GM21390 (cell line): Measurements from ENCODE around the gene UVSSA.

ENCODE experiments used
- ATAC-seq: cut with Tn5 transposase; IDR thresholded peaks from one replicate; pipeline ENCODE4 v1.9.1; 2021; ENCODE audit not compliant: unreplicated experiment

Gene UVSSA

DNA sequence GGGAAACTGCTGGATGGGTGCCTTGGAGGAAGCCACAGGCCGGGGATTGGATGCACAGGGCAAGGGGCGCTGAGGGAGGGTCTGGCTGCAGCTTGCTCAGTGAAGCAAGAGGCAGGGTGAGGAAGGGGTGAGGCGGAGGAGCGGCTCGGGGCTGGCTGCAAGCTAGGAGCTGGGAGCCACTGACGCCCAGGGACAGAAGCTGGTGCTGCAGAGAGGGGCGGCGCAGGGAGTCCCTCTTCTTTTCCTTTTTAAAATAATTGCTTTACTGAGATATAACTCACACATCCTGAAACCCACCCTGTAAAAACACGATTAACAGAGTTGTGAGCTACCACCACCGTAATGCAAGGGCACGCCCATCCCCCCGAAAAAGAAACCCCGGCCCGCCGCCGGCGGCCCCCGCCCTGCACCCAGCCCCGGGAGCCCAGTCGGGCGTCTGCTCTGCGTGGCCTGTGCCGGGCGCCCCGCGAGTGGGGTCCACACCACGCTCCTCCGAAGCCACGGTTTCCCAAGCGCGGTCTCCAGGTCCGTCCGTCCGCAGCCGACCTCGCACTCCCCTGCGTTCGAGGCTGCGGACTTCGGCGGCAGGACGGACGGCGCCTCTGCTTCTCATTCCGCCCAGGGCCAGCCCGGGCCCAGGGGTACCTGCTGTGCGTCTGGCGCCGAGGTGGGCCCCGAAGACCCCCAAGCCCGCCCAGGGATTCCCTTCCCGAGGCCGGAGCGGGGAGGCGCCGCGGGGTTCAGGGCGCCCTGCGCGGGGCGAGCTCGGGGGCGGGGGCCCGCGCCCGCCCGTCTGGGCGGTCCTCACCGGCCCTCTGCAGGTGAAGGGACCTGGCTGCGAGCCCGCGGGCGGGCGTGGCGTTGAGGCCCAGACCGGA, 866 bp upstream of the UVSSA start:
- peak; percentile 21 for ATAC-seq

DNA sequence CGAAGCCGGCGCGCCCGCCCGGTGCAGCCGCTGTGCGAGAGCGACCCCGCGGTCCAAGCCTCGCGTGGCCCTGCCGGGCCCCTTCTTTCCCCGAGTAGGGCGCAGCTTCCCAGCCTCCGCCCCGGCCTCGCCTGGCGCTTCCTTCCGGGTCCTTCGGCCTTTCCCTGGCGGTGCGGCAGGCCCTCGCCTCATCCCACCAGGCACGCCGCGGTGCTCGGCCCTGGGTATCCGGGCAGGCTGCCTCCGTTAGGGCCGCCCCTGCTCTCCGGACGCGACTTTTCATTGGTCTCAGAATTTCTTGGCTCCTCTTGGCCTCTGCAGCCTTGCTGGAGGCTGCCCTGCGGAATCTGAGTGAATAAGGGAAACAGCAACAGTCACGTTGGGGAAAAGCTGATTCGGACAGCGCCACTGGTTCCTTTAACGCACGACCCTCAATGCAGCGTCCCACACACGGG, 429 bp downstream of the UVSSA start:
- ATAC-seq = peak; percentile 32

DNA sequence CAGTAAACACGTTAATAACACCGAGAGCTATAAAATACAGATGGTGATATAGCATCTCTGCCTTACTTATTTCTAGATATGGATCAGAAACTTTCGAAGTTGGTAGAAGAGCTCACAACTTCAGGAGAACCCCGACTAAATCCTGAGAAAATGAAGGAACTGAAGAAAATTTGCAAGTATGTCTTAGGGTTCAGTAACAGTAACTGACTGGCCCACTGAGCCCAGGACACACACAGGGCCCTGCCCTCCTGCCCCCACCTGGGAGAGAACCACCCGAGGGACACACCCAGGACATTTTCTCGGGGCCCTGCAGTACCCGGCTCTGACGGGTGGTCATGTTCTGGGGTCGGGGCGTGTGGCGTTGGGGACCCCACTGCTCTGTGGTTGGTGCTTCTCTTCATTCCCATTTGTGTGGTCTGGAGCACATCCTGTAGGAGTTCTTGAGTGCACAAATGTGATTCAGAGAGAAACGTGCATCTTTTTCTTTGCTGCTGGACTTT, 1.1 kb downstream of the UVSSA start:
- ATAC-seq = no peak

DNA sequence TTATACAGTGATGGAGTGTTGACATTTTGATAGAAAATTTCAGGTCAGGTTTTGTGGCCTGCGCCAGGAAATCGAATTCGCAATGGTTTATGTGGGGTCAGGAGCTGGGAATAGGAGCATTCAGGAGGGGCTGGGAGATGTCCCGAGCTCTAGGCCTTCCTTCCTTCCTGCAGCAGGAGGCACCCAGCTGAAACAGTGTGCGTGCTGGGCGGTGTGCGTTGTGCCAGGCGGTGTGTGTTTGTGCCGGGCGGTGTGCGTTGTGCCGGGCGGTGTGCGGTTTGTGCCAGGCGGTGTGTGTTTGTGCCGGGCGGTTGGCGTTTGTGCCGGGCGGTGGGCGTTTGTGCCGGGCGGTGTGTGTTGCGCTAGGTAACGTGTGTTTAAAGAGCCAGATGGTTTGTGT, 1.7 kb downstream of the UVSSA start:
- no peak for ATAC-seq

DNA sequence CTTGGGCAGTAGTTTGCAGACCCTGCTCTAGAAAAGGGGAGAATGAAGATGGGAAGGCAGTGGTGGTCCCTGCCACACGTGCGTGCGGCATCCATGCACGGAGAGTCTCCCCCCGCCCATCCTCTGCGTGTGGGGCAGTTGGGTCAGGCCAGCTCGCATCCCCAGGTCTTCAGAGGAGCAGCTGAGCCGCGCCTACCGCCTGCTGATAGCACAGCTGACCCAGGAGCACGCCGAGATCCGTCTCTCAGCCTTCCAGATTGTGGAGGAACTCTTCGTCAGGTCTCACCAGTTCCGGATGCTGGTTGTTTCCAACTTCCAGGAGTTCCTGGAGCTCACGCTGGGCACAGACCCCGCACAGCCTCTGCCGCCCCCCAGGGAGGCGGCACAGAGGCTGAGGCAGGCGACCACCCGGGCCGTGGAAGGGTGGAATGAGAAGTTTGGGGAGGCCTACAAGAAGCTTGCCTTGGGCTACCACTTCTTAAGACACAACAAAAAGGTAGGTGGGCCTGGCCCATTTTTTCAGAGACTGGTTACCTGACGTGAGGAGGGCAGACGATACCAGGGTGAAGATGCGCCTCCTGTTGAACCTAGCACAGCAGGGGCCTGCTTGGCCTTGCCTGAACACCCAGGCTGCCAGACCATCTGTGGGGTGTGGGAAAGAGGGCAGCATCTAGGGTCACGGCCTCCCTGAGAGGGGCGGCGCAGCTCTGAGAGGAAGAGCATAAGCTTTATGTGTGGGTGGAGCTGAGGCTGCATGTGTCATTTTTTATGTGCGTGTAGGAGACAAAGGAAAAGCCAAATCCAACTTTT, 2.6 kb downstream of the UVSSA start:
- no peak for ATAC-seq

DNA sequence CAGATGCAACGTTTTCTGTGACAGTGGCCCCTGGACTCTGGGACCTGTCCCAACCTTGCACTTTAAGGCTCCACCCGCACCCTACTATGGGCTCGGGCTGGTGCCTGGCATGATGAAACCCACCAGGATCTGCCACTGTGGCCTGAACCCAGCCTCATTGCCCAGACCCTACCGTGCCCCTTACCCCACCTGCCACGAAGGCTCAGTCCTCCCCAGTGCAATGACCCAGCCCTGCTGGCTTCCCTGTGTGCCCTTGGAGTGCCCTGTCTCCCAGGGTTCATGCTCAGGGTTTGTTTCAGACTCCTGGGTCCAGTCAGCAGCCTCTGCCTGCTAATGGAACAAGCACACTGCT, 3.1 kb downstream of the UVSSA start:
- no peak for ATAC-seq

DNA sequence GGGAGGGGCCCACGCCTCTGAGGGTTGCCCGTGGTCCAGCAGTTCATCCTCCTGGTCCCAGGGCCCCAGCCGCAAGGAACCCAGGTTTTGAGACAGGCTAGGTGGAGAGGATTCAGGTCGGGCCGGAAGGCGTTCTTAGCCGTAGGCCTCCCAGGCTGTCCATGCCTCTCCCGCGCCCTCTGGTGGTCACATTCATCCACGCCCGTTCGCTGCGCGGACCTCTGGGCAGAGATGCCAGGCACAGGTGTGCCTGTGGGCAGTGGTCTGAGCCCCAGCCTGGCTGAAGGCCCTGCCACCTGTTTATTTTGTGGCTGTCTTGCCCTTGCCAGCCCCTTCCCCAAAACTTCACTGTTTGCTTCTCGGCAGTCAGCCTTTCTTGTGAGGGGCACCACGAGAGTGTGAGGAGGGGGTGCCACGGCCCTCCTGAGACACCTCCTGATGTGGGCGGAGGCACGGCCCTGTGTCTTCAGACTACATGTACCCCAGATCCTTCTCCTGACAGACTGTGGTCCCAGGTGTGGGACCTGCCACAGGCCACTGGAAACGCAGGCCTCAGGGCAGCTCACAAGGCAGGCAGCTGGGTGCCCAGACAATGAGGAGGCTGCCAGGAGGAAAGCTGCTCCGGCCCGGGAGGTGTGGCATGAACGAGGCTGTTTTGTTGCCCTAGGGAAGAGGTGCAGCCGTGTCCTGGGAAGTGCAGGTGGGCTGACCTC, 5.0 kb downstream of the UVSSA start:
- no peak for ATAC-seq

DNA sequence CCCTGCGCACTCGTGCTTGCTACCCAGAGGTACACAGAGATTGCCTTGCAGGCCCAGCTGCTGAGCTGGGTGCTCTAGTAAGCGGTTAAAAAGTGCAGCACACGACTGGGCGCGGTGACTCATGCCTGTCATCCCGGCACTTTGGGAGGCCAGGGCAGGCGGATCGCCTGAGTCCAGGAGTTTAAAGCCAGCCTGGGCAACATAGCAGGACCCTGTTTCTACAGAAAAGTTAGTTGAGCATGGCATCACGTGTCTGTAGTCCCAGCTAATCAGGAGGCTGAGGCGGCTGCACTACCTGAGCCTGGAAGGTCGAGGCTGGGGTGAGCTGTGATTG, 5.5 kb downstream of the UVSSA start:
- ATAC-seq = no peak

DNA sequence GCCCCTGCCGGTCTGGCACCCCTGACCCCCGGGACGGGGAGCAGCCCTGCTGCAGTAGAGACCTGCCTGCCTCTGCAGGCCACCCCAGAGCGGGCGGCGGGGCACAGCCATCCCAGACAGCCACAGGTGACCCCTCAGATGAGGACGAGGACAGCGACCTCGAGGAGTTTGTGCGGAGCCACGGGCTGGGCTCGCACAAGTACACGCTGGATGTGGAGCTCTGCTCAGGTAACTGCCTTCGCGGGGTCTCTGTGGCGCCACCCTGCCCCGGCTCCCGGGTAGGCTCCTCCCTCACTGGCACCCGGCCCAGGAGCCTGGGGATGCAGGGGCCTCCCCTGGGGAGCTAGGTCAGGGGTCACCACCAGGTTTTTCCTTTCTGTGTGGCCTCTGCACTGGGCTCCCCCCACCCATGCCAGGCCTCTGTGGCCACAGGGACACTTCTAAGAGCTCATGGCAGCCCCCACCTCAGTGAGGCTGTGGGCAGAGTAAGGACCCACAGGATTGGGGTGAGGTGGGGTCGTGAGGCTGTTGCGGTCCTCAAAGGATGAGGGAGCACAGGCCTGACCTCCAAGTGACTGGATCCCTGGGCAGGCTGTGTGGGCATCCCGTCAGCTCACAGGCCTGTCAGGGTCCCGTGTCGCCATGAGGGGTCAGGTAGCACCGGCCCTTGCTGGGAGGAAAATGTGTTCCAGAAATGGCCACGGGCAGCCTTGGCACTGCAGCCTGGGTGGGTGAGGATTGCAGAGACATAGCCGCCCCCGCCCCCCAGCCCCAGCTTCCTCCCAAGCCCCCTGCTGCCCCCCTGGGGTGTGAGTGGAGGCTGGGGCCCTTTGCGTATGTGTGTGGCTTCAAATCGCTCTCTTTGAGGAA, 6.4 kb downstream of the UVSSA start:
- ATAC-seq = no peak

DNA sequence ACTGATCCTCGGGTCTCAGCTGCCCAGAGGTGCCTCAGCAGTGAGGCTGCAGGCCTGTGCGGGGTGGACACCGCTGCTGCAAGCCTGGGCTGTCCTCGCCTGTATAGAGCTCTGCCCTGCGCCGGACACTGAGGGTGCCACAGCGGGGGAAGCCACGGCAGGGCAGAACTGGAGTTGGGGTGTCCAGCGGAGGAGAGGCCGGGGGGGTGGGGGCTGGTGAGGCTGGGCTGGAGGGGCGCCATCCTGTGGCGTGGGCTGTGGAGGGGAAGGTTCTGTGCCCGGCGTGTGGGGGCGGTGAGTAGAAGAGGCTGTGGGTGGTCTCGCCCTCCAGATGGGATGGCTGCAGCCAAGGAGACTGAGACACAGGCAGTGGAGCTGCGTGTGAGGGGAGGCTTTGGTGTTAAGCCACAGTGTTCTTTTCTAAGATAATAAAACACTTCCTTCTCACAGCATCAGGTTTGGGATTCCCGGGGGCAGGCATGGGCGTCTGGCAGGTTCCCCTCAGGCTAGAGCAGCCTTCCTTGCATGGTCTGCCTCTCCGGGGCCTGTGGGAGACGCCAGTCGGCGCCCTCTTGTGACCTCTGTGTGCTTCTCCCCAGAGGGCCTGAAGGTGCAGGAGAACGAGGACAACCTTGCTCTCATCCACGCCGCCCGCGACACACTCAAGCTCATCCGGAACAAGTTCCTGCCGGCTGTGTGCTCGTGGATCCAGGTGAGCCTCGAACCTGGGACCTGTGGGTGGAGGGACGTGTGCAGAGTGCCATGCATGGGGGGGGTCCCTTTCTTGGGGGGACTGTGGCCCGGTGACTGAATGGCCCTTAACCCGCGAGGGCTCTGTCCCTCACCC, 7.4 kb downstream of the UVSSA start:
- ATAC-seq = no peak

DNA sequence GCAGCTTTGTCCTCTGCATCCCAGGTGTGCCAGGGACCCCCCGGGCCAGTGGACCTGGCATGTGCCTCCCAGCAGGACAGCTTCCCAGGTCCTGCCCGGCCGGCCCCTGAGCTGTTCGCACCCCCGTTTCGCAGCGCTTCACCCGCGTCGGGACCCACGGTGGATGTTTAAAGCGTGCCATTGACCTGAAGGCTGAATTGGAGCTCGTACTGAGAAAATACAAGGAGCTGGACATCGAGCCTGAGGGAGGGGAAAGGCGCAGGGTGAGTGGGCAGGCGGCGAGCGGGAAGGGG, 7.9 kb downstream of the UVSSA start:
- no peak for ATAC-seq

DNA sequence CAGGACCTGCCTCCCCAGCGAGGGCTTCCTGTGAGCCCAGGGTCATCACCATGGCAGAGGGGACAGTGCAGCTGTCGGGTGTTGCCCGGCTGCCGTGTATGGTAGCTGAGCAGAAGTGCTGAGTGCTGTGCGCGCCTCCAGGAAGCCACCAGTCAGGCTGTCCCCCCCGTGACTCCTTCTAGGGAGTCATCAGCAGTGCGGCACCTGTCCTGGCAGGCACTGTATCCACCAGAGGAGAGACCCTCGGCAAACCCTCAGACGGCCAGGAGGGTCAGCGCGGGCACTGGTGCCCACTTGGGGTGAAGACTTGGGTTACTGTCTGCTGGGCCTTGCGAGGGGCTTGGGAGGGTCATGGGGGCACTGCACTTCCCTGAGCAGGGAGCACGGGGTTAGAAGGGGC, 8.4 kb downstream of the UVSSA start:
- ATAC-seq = no peak

DNA sequence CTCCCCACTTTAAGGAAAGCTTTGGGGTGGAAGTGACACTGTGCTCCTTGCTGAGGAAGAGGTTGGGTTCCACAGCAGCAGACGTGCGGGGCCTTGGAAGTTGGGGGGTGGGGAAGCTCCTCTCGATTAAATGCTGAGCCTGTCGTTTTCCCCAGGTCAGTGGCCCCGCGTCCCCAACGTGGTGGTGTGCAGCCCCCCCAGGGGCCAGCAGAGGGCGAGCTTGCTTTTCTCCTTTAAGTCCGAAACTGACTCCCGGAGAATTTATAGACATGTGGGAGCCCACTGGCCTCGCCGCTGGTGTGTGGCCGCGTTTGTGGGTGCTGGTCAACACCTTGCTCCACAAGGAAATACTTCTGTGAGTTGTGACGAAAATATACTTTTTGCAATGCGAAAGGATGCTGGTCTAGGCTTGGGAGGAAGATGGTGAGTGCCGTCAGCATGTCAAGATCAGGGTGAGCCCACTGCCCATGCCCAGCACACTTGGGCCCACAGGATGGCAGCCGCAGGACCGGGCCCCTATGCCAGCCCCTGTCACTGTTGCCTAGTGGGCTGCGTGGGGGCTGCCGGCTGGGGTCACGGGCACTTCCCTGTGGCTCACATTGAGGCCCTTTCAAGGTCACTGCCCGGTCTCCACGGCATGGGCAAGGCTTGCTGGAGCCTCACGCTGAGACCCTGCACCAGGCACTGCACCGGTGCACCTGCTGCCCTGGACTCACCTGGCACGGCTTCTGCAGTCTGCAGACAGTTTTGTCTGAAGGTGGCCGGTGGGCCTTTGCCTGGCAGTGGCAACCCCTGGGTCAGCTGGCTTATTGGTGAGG, 9.4 kb downstream of the UVSSA start:
- no peak for ATAC-seq

DNA sequence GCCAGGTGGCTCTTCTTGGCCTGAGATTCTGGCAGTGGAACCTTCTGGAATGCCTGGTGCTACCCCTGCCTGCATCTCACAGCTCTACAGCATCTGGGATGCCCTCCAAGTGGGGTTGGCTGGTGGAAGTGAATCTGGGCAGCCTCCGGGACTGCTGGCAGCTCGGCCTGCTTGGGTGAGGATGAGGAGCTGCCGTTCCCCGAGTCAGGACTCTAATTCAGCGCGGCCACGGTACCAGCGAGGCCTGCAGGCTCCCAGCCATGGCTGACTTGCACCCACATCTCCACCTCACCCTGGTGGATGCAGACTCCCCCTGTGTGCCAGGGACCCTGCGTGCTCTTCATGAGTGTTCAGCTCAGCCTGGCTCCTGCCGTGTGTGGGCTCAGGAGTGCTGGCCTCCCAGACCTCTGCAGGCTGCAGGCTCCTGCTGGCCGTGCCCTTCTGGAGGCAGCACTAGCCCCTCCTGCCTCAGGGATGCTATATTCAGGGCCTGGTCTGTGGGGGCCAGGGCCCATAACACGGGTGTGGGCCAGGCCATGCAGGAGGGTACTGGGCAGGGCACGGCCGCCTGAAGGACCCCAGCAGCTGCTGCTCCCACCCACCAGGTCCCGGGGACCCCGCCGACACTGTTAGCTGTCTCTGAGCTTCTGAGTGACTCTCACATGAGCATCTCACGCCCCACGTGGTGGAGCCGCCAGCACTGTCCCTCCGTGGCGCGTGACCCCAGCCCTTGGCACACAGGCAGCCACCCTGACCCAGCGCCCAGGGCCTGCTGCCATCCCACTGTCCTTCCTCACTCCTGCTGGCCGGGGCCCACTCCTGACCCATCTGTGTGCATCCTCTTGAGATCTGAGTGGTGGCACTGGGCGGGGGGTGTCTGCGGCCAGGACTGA, 10.6 kb downstream of the UVSSA start:
- ATAC-seq = no peak

DNA sequence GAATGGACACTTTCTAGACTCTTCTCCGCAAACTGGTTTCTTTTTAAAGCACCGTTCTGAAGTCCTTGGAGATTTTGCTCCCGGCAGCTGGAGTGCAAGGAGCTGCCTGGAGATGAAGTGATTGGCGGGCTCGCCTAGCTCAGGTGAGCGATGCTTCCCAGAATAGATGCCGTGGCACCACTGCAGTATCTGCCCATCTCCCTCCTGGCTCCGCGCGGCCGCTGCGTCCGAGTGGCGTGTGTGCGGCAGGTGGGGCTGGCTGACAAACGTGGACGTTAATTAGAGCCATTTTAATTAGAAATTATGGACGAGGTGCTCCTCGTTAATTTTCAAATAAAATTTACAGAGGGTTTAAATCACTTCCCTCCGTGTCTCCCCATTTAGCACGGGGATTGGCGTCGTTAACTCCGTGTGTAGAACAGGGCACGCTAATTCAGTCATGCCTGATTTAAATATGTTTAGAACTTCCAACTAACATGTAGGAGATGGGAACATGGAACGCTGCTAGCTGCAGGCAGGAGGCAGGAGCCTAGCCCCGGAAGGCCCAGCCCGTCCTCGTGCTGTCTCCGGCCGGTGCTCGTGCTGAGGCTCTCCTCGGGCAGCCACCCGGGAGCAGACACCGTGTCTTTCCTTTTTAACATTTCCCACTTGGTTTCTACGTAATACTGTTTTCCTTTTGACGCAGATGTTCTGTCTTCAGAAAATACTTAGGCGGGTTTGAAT, 11.6 kb downstream of the UVSSA start:
- ATAC-seq = no peak

DNA sequence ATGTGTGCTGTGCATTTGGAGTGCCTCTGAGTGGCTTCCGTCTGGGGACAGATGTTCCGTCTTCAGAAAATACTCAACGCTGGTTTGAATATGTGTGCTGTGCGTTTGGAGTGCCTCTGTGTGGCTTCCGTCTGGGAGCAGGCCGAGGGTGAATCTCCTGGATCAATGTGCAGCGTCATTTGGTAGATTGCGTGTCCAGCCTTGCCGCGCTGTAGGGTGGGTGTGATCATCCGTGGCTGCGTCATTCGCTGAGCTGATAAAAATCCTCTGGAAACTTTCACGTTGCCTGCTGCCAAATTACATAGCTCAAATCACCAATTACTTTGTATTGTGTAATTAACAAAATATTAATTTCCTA, 12.1 kb downstream of the UVSSA start:
- no peak for ATAC-seq

DNA sequence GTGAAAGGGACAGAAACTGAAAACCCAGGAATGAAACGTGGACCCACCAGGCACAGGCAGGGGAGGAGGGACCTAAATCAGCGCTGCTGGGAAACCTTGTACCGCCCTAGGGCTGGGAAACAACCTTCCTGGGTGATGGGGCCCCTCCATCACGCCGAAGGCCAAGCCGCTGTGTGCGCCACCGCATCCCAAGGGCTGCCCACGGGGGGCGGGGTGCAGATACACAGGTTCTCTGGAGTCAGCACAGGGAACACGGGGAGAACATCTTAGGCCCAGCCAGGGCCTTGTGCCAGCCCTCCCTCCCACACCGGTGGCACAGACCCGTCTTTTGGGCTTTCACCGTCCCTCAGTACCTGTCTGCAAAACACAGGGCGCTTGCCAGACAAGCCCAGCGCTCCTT, 13.0 kb downstream of the UVSSA start:
- ATAC-seq = no peak
